GM21360 (cell line): ENCODE results near the gene HMG20A.

Experiments used
- ATAC-seq: cut with Tn5 transposase; IDR thresholded peaks from one replicate; pipeline ENCODE4 v1.9.1; 2021; ENCODE audit warnings: mild to moderate bottlenecking, moderate library complexity; ENCODE audit not compliant: unreplicated experiment

Gene HMG20A

DNA sequence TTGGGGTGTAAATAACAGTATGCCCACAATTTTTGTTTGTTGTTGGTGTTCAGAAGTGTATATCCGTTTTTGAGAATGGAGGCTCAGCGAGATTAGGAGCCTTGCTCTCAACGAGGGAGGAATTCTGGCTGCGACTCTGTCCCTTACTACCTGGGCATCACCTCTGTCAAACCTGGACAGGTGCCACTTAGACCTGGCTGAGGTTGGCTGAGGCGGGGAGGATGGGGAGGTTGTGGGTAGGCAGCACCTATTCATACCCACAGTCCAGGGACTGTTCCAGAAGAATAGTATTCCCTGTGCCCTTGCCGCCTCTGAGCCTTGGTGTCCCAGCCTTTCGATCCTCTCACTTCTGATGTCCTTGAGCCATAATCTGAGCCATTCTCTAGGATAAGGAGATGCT is 112.2 kb downstream of the HMG20A start:
- ATAC-seq: no peak

GRCh38 chr15:77533578-77534430 is 113.1 kb downstream of the HMG20A start:
- no peak for ATAC-seq
